K562 (cell line): ENCODE measurements around the gene NTN3. TPM values are rescaled to one million over a fixed set of nuclear protein-coding genes. Genes with fewer than 3 reads are reported as not detected.
A peak's percentile ranks its signal among the peaks of the same experiment; 100 is the strongest.

Source experiments
- ASH1L ChIP-seq: fragments of 450-650 bp; IDR thresholded peaks from 2 replicates; pipeline ENCODE4 v1.6.1; 2018; ENCODE audit warnings: borderline replicate concordance, mild to moderate bottlenecking, low read depth; ENCODE audit not compliant: partially characterized antibody
- BMI1 ChIP-seq: fragments of 150-350 bp; IDR thresholded peaks from 2 replicates; pipeline ENCODE4 v1.6.1; 2014; ENCODE audit warnings: low read length
- CBFB ChIP-seq: sonication (generic); formaldehyde crosslinking; IDR thresholded peaks from 2 replicates; pipeline ENCODE4 v1.4.0; 2020; ENCODE audit warnings: mild to moderate bottlenecking, missing genetic modification reagents
- CHD1 ChIP-seq: fragments of 200-600 bp; sonication (generic); IDR thresholded peaks from one replicate; pipeline ENCODE4 v1.6.1; 2012; ENCODE audit warnings: mild to moderate bottlenecking, moderate library complexity, low read length, inconsistent platforms
- FUS ChIP-seq: fragments of 200-400 bp; formaldehyde crosslinking; optimal IDR thresholded peaks from 2 replicates; pipeline ENCODE3; 2017; ENCODE audit warnings: low read depth, low read length
- GABPB2 ChIP-seq: fragments of 250-450 bp; sonication (Bioruptor Pico); conservative IDR thresholded peaks from 2 replicates; pipeline ENCODE4 v1.5.1; 2021; ENCODE audit warnings: mild to moderate bottlenecking
- POLR3G ChIP-seq: IDR thresholded peaks from 2 replicates; pipeline ENCODE4 v1.6.1; 2011; ENCODE audit not compliant: insufficient read length, insufficient replicate concordance; ENCODE audit errors: extremely low read depth
- SMAD1 ChIP-seq: fragments of 150-350 bp; IDR thresholded peaks from 2 replicates; pipeline ENCODE4 v1.6.1; 2014; ENCODE audit warnings: low read length, low read depth; ENCODE audit not compliant: partially characterized antibody
- SREBF2 ChIP-seq: sonication (generic); formaldehyde crosslinking; IDR thresholded peaks from 2 replicates; pipeline ENCODE4 v1.4.0; 2020; ENCODE audit warnings: mild to moderate bottlenecking, missing genetic modification reagents
- ZC3H11A ChIP-seq: IDR thresholded peaks from 2 replicates; pipeline ENCODE4 v1.6.1; 2012; ENCODE audit warnings: low read depth, low read length, improper control_type of control experiment
- ZKSCAN3 ChIP-seq: fragments of 250-450 bp; sonication (Bioruptor Pico); IDR thresholded peaks from 2 replicates; pipeline ENCODE4 v1.4.0; 2020
- ZNF212 ChIP-seq: fragments of 450-650 bp; formaldehyde crosslinking; IDR thresholded peaks from 2 replicates; pipeline ENCODE4 v1.4.0; 2020; ENCODE audit warnings: mild to moderate bottlenecking
- polyA plus RNA-seq, 8 experiments: library from polyadenylated mRNA; depleted of rRNA in 4 of 8; stranded (reverse) in 5 of 8; unstranded in 3 of 8; fragments of >200 nt; fragmentation: Nextera tagmentation in 2 of 8; fragmentation: Illumina TruSeq in 1 of 8; extraction: Ambion mirVana in 2 of 8; extraction: Trizol in 1 of 8; gene quantifications; 2 replicates each; pipeline versions ENCODE4 v1.2.1 to v1.2.3, GENCODE V29; 2011 to 2014; ENCODE audit warnings: inconsistent platforms in 1 of 8, missing spikeins in 1 of 8
- total RNA-seq, 7 experiments: library from RNA; depleted of rRNA in 6 of 7; stranded (reverse); fragments of >200 nt in 6 of 7; fragmentation: Illumina TruSeq in 2 of 7; extraction: Trizol in 2 of 7; gene quantifications; 2 replicates each; pipeline versions ENCODE4 v1.2.1 to v1.2.3, GENCODE V29; 2011 to 2021; ENCODE audit warnings: low replicate concordance in 1 of 7
- TF ChIP-seq, protein P1 (sequence below): fragments of 250-450 bp; sonication (Bioruptor Pico); IDR thresholded peaks from 2 replicates; pipeline ENCODE4 v1.5.0; 2021; ENCODE audit warnings: mild to moderate bottlenecking, moderate library complexity
- TF ChIP-seq, protein P2 (sequence below): fragments of 250-450 bp; sonication (Bioruptor Pico); IDR thresholded peaks from 2 replicates; pipeline ENCODE4 v1.8.0; 2022; ENCODE audit warnings: inconsistent platforms
- TF ChIP-seq, protein P3 (sequence below), 2 experiments: fragments of 450-650 bp; IDR thresholded peaks; 2 replicates each; pipeline ENCODE4 v1.6.1; 2018; ENCODE audit warnings: mild to moderate bottlenecking in 2 of 2, low read depth in 1 of 2; ENCODE audit not compliant: partially characterized antibody in 2 of 2
- TF ChIP-seq, protein P4 (sequence below): fragments of 450-650 bp; IDR thresholded peaks from 2 replicates; pipeline ENCODE4 v1.7.1; 2018; ENCODE audit warnings: mild to moderate bottlenecking, low read depth; ENCODE audit not compliant: partially characterized antibody

The NTN3 gene
- total and polyA plus RNA-seq, 9 of the 15 experiments (the other 6 are each of a cell fraction or from before 2014, with no cell fraction given) = not detected

DNA sequence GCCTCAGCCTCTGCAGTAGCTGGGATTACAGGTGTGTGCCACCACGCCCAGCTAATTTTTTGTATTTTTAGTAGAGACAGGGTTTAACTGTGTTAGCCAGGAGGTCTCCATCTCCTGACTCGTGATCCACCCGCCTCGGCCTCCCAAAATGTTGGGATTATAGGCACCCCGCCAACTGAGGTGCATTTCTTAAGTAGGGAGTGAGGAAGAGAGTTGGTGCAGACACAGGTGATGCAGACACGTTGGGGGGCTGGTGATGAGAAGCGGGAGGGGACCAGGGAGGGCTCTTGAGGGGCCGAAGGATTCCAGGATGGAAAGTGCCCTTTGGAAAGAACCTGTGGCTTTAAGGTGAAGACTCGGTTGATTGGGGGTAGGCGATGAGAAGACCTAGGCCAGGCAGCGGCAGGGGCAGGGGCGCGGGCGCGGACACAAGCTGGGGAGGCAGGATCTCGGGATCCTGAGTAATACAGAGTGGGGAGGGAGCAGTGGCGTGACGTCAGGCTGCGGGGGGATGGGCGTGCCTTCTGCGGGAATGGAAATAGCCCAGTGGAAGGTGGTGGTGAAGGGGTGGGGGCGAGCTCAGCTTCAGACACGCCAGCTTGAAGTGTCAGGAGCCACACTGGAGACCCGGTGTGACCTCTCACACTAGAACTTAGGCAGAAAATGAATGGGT, 40.2 kb downstream of the NTN3 start (continued):
- TF ChIP-seq, protein P1, sequence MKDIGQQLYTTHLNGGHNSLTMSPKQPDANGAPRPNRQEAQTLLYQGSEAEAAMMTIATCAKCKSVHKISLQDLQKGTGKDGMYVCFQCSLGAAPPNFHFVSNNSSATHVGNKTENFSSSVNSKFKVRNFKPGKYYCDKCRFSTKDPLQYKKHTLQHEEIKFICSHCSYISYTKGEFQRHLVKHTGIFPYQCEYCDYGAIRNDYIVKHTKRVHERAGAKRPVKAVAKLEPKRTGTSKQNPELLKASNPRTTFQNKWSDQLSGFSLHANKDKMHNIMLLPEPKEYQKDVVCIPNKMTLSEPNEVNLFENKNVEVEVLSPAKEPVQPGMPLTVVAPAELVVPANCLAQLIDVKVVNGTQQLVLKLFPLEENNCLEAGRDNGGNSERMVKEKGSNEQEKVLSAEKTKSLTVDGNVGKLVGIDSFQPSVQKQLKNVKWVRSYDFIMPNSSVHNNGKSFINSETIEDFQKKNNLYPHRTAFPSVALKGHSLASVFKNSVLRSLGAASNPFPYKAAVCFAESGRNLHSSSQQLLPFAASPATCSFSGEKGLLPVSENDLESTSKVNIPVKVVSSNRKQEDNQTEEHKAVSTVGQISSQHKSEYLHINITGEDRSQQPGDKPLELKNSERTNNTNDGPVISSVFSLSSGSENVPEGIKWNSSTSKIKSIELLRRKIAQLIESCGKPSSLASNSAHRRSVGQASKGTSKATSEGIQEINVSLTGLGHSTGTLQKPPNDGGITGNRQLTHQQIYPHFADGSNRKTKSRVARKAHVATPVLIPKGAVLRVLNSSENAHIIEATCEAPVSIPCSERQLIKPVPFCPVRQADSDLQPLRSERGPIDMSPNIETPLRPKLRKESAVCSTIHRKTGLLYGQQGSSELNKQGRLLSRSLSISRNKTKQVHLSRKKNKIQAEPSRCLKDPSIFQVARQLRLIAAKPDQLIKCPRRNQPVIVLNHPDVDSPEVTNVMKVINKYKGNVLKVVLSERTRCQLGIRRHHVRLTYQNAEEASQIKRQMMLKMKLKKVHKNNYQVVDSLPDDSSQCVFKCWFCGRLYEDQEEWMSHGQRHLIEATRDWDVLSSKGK = no peak
- TF ChIP-seq ZC3H11A (no peak), SREBF2 (CRISPR knock-in tag) (no peak), FUS (no peak), BMI1 (no peak), POLR3G (no peak), CHD1 (no peak), ZKSCAN3 (CRISPR knock-in tag) (no peak), GABPB2 (CRISPR knock-in tag) (no peak), ZNF212 (CRISPR knock-in tag) (no peak), CBFB (CRISPR knock-in tag) (no peak), ASH1L (no peak), SMAD1 (no peak)
- TF ChIP-seq, protein P2, sequence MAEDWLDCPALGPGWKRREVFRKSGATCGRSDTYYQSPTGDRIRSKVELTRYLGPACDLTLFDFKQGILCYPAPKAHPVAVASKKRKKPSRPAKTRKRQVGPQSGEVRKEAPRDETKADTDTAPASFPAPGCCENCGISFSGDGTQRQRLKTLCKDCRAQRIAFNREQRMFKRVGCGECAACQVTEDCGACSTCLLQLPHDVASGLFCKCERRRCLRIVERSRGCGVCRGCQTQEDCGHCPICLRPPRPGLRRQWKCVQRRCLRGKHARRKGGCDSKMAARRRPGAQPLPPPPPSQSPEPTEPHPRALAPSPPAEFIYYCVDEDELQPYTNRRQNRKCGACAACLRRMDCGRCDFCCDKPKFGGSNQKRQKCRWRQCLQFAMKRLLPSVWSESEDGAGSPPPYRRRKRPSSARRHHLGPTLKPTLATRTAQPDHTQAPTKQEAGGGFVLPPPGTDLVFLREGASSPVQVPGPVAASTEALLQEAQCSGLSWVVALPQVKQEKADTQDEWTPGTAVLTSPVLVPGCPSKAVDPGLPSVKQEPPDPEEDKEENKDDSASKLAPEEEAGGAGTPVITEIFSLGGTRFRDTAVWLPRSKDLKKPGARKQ (CRISPR knock-in tag) = no peak
- TF ChIP-seq, protein P3, sequence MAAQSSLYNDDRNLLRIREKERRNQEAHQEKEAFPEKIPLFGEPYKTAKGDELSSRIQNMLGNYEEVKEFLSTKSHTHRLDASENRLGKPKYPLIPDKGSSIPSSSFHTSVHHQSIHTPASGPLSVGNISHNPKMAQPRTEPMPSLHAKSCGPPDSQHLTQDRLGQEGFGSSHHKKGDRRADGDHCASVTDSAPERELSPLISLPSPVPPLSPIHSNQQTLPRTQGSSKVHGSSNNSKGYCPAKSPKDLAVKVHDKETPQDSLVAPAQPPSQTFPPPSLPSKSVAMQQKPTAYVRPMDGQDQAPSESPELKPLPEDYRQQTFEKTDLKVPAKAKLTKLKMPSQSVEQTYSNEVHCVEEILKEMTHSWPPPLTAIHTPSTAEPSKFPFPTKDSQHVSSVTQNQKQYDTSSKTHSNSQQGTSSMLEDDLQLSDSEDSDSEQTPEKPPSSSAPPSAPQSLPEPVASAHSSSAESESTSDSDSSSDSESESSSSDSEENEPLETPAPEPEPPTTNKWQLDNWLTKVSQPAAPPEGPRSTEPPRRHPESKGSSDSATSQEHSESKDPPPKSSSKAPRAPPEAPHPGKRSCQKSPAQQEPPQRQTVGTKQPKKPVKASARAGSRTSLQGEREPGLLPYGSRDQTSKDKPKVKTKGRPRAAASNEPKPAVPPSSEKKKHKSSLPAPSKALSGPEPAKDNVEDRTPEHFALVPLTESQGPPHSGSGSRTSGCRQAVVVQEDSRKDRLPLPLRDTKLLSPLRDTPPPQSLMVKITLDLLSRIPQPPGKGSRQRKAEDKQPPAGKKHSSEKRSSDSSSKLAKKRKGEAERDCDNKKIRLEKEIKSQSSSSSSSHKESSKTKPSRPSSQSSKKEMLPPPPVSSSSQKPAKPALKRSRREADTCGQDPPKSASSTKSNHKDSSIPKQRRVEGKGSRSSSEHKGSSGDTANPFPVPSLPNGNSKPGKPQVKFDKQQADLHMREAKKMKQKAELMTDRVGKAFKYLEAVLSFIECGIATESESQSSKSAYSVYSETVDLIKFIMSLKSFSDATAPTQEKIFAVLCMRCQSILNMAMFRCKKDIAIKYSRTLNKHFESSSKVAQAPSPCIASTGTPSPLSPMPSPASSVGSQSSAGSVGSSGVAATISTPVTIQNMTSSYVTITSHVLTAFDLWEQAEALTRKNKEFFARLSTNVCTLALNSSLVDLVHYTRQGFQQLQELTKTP (IDR thresholded peaks at IDR 0.05; ENCODE audit: low read depth in 1 of 2, partially characterized antibody in 2 of 2) = peak in 1 of 2 experiments; percentile 87
- TF ChIP-seq, protein P4, sequence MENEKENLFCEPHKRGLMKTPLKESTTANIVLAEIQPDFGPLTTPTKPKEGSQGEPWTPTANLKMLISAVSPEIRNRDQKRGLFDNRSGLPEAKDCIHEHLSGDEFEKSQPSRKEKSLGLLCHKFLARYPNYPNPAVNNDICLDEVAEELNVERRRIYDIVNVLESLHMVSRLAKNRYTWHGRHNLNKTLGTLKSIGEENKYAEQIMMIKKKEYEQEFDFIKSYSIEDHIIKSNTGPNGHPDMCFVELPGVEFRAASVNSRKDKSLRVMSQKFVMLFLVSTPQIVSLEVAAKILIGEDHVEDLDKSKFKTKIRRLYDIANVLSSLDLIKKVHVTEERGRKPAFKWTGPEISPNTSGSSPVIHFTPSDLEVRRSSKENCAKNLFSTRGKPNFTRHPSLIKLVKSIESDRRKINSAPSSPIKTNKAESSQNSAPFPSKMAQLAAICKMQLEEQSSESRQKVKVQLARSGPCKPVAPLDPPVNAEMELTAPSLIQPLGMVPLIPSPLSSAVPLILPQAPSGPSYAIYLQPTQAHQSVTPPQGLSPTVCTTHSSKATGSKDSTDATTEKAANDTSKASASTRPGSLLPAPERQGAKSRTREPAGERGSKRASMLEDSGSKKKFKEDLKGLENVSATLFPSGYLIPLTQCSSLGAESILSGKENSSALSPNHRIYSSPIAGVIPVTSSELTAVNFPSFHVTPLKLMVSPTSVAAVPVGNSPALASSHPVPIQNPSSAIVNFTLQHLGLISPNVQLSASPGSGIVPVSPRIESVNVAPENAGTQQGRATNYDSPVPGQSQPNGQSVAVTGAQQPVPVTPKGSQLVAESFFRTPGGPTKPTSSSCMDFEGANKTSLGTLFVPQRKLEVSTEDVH = no peak
